Body of pancreas (tissue), 4 donors: ENCODE data around the gene SLC10A6. TPM values are rescaled to one million over a fixed set of nuclear protein-coding genes. Genes with fewer than 3 reads are reported as not detected.

Experiments used
- ATAC-seq: fragments of 150-250 bp; one replicate; pipeline ENCODE4 v1.9.1; 2016
- DNase-seq, 4 donors: peaks; one replicate each; pipeline ENCODE4 v3.0.0-alpha.2; 2019
- H3K27ac ChIP-seq, 4 donors: fragments of 200-600 bp; sonication (generic); 1 replicate in 3 of 4; 2 replicates in 1 of 4; pipeline versions ENCODE4 v1.5.1 to v1.6.1; 2016 to 2019; ENCODE audit warnings: mild to moderate bottlenecking in 1 of 4, mixed read lengths in 1 of 4, moderate library complexity in 1 of 4
- H3K27me3 ChIP-seq, 2 donors: fragments of 200-600 bp; sonication (generic); one replicate each; pipeline ENCODE4 v1.6.0; 2016; ENCODE audit warnings: mild to moderate bottlenecking in 1 of 2
- H3K36me3 ChIP-seq, 2 donors: fragments of 200-600 bp; sonication (generic); replicated peaks in 1 of 2; 2 replicates each; pipeline ENCODE4 v1.5.1; 2016; ENCODE audit warnings: low read depth in 2 of 2; ENCODE audit not compliant: insufficient read depth in 1 of 2
- H3K4me1 ChIP-seq: fragments of 200-600 bp; sonication (generic); one replicate; pipeline ENCODE4 v1.6.0; 2016
- H3K4me3 ChIP-seq, 2 donors: fragments of 200-600 bp; sonication (generic); 1 replicate in 1 of 2; 2 replicates in 1 of 2; pipeline ENCODE4 v1.5.1; 2016 to 2019
- H3K9me3 ChIP-seq, 3 donors: fragments of 200-600 bp; sonication (generic); 1 replicate in 2 of 3; 2 replicates in 1 of 3; pipeline ENCODE4 v1.5.1; 2016
- CTCF ChIP-seq, 7 experiments: fragments of 450-650 bp in 4 of 7; fragments of 200-600 bp in 3 of 7; sonication (generic) in 3 of 7; IDR thresholded peaks; one replicate each; pipeline ENCODE4 v1.5.1; 2016 to 2019; ENCODE audit warnings: antibody characterized with exemption in 7 of 7
- POLR2A ChIP-seq, 3 donors: fragments of 450-650 bp; IDR thresholded peaks; one replicate each; pipeline ENCODE4 v1.6.1; 2016; ENCODE audit warnings: antibody characterized with exemption in 3 of 3, mild to moderate bottlenecking in 2 of 3
- WGBS, 2 donors: methylation state at CpG; one replicate each; pipeline ENCODE4 v1.1.5; 2017; 5-methylcytosine and 5-hydroxymethylcytosine counted together
- intact Hi-C: fragments of 100-400 bp; cut with DNase I; formaldehyde crosslinking; loops from one replicate; pipeline ENCODE4 v1.15.1; 2023
- total RNA-seq, 2 donors: library from RNA; depleted of rRNA; stranded (reverse); fragments of >200 nt; gene quantifications; one replicate each; pipeline ENCODE4 v1.1.0, GENCODE V29; 2016

Gene SLC10A6
- total RNA-seq, 2 donors from 2014 or later = 0.66 to 2.3 TPM

GRCh38 chr4:86809809-86810208 is 39.4 kb downstream of the SLC10A6 start:
- no peaks in the 10 kb centered on the region for H3K9me3 ChIP-seq
- intact Hi-C loops = no loop called here
- TF ChIP-seq POLR2A (IDR thresholded peaks at IDR 0.05) (no peak), CTCF (IDR thresholded peaks at IDR 0.05) (no peak)
- H3K4me3 ChIP-seq = no peak overlapping the region
- H3K4me1 ChIP-seq = no peaks in the 10 kb centered on the region
- ATAC-seq (no peak), DNase-seq (no peak)
- WGBS, 2 donors = 93 to 95% methylated on average over 3 of the region's 3 CpGs
- no peaks in the 10 kb centered on the region for H3K27me3 ChIP-seq
- H3K36me3 ChIP-seq = peaks cover 0 to 6% of the 10 kb centered on the region in 2 donors
- no peak overlapping the region for H3K27ac ChIP-seq

- WGBS, 2 donors = 88 to 96% methylated on average over 5 to 8 of the region's 8 CpGs
- intact Hi-C loops = no loop called here
- no peaks in the 10 kb centered on the region for H3K4me1 ChIP-seq
- no peak for ATAC-seq
- no peak for DNase-seq
- TF ChIP-seq CTCF (IDR thresholded peaks at IDR 0.05) (no peak), POLR2A (IDR thresholded peaks at IDR 0.05) (no peak)
- H3K27ac ChIP-seq = no peak overlapping the region
- H3K9me3 ChIP-seq = no peaks in the 10 kb centered on the region
- no peak overlapping the region for H3K4me3 ChIP-seq
- no peaks in the 10 kb centered on the region for H3K36me3 ChIP-seq
- H3K27me3 ChIP-seq = no peaks in the 10 kb centered on the region
These were observed 58.1 kb downstream of the SLC10A6 start for GRCh38 chr4:86791126-86791525.

- Histone ChIP-seq H3K4me3 (no peak overlapping the region), H3K9me3 (no peaks in the 10 kb centered on the region), H3K36me3 (peaks cover 0 to 1% of the 10 kb centered on the region in 2 donors), H3K27ac (no peak overlapping the region), H3K4me1 (no peaks in the 10 kb centered on the region), H3K27me3 (no peaks in the 10 kb centered on the region)
- 73 to 91% methylated on average over 2 of the region's 2 CpGs for WGBS, 2 donors
- no peak for DNase-seq
- ATAC-seq = no peak
- intact Hi-C loops = no loop called here
- TF ChIP-seq POLR2A (IDR thresholded peaks at IDR 0.05) (no peak), CTCF (IDR thresholded peaks at IDR 0.05) (no peak)
These were observed 60.4 kb downstream of the SLC10A6 start for GRCh38 chr4:86788826-86789225.

- TF ChIP-seq CTCF (IDR thresholded peaks at IDR 0.05) (no peak), POLR2A (IDR thresholded peaks at IDR 0.05) (no peak)
- Histone ChIP-seq H3K4me1 (no peaks in the 10 kb centered on the region), H3K4me3 (no peak overlapping the region), H3K27ac (no peak overlapping the region), H3K27me3 (no peaks in the 10 kb centered on the region), H3K36me3 (no peaks in the 10 kb centered on the region), H3K9me3 (no peaks in the 10 kb centered on the region)
- DNase-seq (no peak), ATAC-seq (no peak)
- WGBS, 2 donors = 93% methylated on average over 4 of the region's 4 CpGs
- intact Hi-C loops = no loop called here
These were observed 71.0 kb downstream of the SLC10A6 start for GRCh38 chr4:86778175-86778574.

GRCh38 chr4:86775061-86775460 is 74.1 kb downstream of the SLC10A6 start:
- intact Hi-C loops = no loop called here
- DNase-seq (no peak), ATAC-seq (no peak)
- no peaks in the 10 kb centered on the region for H3K9me3 ChIP-seq
- 83 to 92% methylated on average over 4 of the region's 4 CpGs for WGBS, 2 donors
- no peak overlapping the region for H3K27ac ChIP-seq
- no peak overlapping the region for H3K4me3 ChIP-seq
- peaks cover 0 to 7% of the 10 kb centered on the region in 2 donors for H3K36me3 ChIP-seq
- no peak for TF ChIP-seq CTCF (IDR thresholded peaks at IDR 0.05)
- H3K27me3 ChIP-seq = no peaks in the 10 kb centered on the region
- no peaks in the 10 kb centered on the region for H3K4me1 ChIP-seq
